Measurements from ENCODE around the gene GDI2.

The GDI2 gene

DNA sequence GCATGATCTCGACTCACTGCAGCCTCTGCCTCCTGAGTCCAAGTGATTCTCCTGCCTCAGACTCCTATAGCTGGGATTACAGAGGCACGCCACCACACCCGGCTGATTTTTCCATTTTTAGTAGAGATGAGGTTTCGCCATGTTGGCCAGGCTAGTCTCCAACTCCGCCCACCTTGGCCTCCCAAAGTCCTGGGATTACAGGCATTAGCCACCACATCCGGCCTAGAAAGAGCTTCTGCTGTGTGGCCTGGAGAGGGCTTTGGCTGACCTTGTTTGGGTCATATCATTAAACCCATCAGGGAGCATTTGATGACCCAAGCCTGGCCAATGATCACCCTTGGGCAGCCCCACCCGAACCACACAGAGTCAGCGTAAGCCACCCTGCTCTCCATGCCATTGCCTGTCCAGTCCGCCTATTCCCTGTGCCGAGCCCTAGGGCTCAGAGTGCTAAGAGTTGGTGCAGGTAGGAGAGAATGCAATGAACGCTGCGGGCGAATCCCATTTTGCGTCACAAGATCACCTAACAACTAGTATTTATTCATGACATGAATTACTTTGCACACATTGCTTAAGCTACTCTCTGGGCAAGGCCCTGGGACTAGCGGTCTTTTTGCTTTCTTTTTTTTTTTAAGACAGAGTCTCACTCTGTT lies 22.3 kb upstream of the GDI2 start:
- no peak for DNase-seq (ENCODE audit: low read depth)
- TF ChIP-seq, protein P1, sequence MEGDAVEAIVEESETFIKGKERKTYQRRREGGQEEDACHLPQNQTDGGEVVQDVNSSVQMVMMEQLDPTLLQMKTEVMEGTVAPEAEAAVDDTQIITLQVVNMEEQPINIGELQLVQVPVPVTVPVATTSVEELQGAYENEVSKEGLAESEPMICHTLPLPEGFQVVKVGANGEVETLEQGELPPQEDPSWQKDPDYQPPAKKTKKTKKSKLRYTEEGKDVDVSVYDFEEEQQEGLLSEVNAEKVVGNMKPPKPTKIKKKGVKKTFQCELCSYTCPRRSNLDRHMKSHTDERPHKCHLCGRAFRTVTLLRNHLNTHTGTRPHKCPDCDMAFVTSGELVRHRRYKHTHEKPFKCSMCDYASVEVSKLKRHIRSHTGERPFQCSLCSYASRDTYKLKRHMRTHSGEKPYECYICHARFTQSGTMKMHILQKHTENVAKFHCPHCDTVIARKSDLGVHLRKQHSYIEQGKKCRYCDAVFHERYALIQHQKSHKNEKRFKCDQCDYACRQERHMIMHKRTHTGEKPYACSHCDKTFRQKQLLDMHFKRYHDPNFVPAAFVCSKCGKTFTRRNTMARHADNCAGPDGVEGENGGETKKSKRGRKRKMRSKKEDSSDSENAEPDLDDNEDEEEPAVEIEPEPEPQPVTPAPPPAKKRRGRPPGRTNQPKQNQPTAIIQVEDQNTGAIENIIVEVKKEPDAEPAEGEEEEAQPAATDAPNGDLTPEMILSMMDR (IDR thresholded peaks at IDR 0.05; ENCODE audit: insufficient read depth, low read depth, low read length, missing control alignments) = no peak
- H3K4me3 ChIP-seq (ENCODE audit: low read length) = no peak overlapping the region

DNA sequence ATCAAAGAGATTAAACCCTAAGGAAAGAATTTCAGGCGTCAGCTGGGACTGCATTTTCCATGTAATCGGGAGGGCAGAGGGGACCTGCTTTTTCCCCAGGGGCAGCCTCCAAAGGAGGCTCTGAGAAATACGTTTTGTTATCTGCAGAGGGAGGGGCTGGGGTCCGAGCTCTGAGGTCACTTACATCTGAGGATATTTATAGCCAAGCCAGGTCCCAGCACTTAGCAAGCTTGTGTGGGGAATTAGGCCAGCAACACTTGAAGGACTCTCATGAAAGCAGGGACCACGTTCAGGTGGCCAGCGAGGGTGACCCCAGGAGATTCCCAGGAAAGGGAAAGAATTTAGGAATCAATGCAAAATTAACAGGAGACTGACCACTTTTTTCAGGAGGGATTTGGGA lies 20.6 kb upstream of the GDI2 start:
- no peak overlapping the region for H3K4me3 ChIP-seq (ENCODE audit: low read length)
- DNase-seq (ENCODE audit: low read depth) = no peak
- TF ChIP-seq, protein P1 (IDR thresholded peaks at IDR 0.05; ENCODE audit: insufficient read depth, low read depth, low read length, missing control alignments) = no peak

- TF ChIP-seq, protein P1 (IDR thresholded peaks at IDR 0.05; ENCODE audit: insufficient read depth, low read depth, low read length, missing control alignments) = no peak
- no peak overlapping the region for H3K4me3 ChIP-seq (ENCODE audit: low read length)
- DNase-seq (ENCODE audit: low read depth) = peak; percentile 53
These were observed 19.7 kb upstream of the GDI2 start for GRCh38 chr10:5832946-5833345.

DNA sequence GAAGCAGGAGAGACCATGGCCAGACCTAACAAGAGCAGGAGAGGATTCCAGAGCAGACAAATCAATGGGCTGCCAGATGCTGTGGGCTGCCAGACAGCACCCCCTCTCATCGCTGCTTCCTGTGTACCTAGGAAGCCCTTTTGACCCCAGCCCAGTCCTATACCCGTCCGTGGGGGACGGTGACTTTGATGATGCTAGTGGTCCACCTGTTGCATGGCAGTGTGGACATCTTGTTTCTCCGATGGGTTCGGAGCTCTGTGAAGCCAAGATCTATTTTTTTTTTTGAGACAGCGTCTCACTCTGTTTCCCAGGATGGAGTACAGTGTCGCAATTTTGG lies 18.2 kb upstream of the GDI2 start:
- H3K4me3 ChIP-seq (ENCODE audit: low read length) = no peak overlapping the region
- TF ChIP-seq, protein P1 (IDR thresholded peaks at IDR 0.05; ENCODE audit: insufficient read depth, low read depth, low read length, missing control alignments) = no peak
- no peak for DNase-seq (ENCODE audit: low read depth)

GRCh38 chr10:5830629-5831445 lies 17.6 kb upstream of the GDI2 start:
- no peak for DNase-seq (ENCODE audit: low read depth)
- H3K4me3 ChIP-seq (ENCODE audit: low read length) = no peak overlapping the region
- TF ChIP-seq, protein P1 (IDR thresholded peaks at IDR 0.05; ENCODE audit: insufficient read depth, low read depth, low read length, missing control alignments) = no peak

DNA sequence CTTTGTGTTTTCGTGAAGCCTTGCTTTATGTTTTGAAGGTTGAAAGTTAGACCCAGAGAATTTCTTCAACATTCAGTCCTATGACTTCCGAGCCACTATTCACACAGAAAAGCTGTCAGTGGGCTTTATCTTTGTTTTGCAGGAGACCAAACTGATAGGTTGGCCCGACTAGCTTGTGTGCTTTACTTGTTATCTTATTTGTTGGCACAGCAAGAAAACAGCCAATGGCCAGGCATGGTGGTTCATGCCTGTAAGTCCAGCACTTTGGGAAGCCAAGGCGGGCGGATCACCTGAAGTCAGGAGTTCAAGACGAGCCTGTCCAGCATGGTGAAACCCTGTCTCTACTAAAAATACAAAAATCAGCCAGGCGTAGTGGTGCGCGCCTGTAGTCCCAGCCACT lies 16.0 kb upstream of the GDI2 start:
- TF ChIP-seq, protein P1 (IDR thresholded peaks at IDR 0.05; ENCODE audit: insufficient read depth, low read depth, low read length, missing control alignments) = no peak
- H3K4me3 ChIP-seq (ENCODE audit: low read length) = no peak overlapping the region
- DNase-seq (ENCODE audit: low read depth) = no peak

All from epithelial cell of esophagus (primary cell).